T-helper 17 cell (primary cell): ENCODE measurements around the gene SEMA7A. TPM values are rescaled to one million over a fixed set of nuclear protein-coding genes. Genes with fewer than 3 reads are reported as not detected.
"Not testable (repeated sequence)": the region's sequence is repeated elsewhere in the genome, so short reads cannot be mapped to it uniquely, and the experiment has no call there.

Source experiments
- ATAC-seq: fragments of 150-1000 bp; cut with Tn5 transposase; 2 replicates; pipeline ENCODE4 v1.10.0; 2021; ENCODE audit warnings: mild to moderate bottlenecking, moderate library complexity
- DNase-seq, 3 donors: peaks; one replicate each; pipeline versions ENCODE4 v3.0.0 to v3.0.0-alpha.2; 2020 to 2021
- H3K9me3 ChIP-seq: one replicate; pipeline ENCODE4 v1.7.0; 2013; ENCODE audit warnings: low read length, mild to moderate bottlenecking; ENCODE audit not compliant: control insufficient read depth, poor library complexity, severe bottlenecking
- H3K27ac Mint-ChIP-seq: one replicate; pipeline ENCODE4 v1.8.0; 2022; ENCODE audit warnings: mild to moderate bottlenecking, moderate library complexity, mixed read lengths
- H3K27me3 Mint-ChIP-seq: one replicate; pipeline ENCODE4 v1.8.0; 2022; ENCODE audit warnings: mixed read lengths
- H3K36me3 Mint-ChIP-seq: one replicate; pipeline ENCODE4 v1.8.0; 2022; ENCODE audit warnings: low read depth, mixed read lengths
- H3K4me1 Mint-ChIP-seq: one replicate; pipeline ENCODE4 v1.8.0; 2022; ENCODE audit warnings: mild to moderate bottlenecking, mixed read lengths
- H3K4me3 Mint-ChIP-seq: one replicate; pipeline ENCODE4 v1.8.0; 2022; ENCODE audit warnings: mild to moderate bottlenecking, moderate library complexity, mixed read lengths
- total RNA-seq, 4 donors: library from RNA in 2 of 4; stranded (reverse) in 2 of 4; gene quantifications; one replicate each; pipeline ENCODE4 v1.2.3 and lab custom pipeline; 2022 to 2026

SEMA7A gene
- total RNA-seq, 2 donors from 2014 or later, result 2.2 to 3.6 TPM

- DNase-seq, result no peak
- no peaks in the 10 kb centered on the region for H3K9me3 ChIP-seq
- H3K27me3 Mint-ChIP-seq, result no peaks in the 10 kb centered on the region
- H3K4me3 Mint-ChIP-seq, result peak overlapping the region; percentile 64
- no peaks in the 10 kb centered on the region for H3K36me3 Mint-ChIP-seq
- no peak for ATAC-seq
- no peak overlapping the region for H3K27ac Mint-ChIP-seq
- H3K4me1 Mint-ChIP-seq, result peaks cover 13% of the 10 kb centered on the region
Measured at GRCh38 chr15:74392902-74393301, 40.9 kb downstream of the SEMA7A start.

GRCh38 chr15:74392451-74392830, 41.3 kb downstream of the SEMA7A start:
- Mint-ChIP-seq H3K36me3 (no peaks in the 10 kb centered on the region), H3K4me3 (peak overlapping the region; percentile 64), H3K27ac (no peak overlapping the region), H3K4me1 (peaks cover 13% of the 10 kb centered on the region), H3K27me3 (no peaks in the 10 kb centered on the region)
- DNase-seq, result no peak
- ATAC-seq, result no peak
- H3K9me3 ChIP-seq, result no peaks in the 10 kb centered on the region

- Mint-ChIP-seq H3K36me3 (no peaks in the 10 kb centered on the region), H3K4me3 (no peak overlapping the region), H3K27ac (peak overlapping the region; percentile 83), H3K4me1 (peaks cover 13% of the 10 kb centered on the region), H3K27me3 (no peaks in the 10 kb centered on the region)
- DNase-seq, result no peak
- no peaks in the 10 kb centered on the region for H3K9me3 ChIP-seq
- no peak for ATAC-seq
Measured at GRCh38 chr15:74391582-74392450, 41.9 kb downstream of the SEMA7A start.

- no peak for ATAC-seq
- H3K4me3 Mint-ChIP-seq, result no peak overlapping the region
- H3K36me3 Mint-ChIP-seq, result no peaks in the 10 kb centered on the region
- no peaks in the 10 kb centered on the region for H3K9me3 ChIP-seq
- H3K27ac Mint-ChIP-seq, result peak overlapping the region; percentile 16
- peaks cover 11% of the 10 kb centered on the region for H3K4me1 Mint-ChIP-seq
- DNase-seq, result no peak
- H3K27me3 Mint-ChIP-seq, result no peaks in the 10 kb centered on the region
Measured at GRCh38 chr15:74390647-74391288, 43.0 kb downstream of the SEMA7A start.

- H3K36me3 Mint-ChIP-seq, DNase-seq, H3K9me3 ChIP-seq, H3K4me3 Mint-ChIP-seq, H3K27me3 Mint-ChIP-seq, ATAC-seq: not testable (repeated sequence)
- Mint-ChIP-seq H3K27ac (peak overlapping the region; percentile 16), H3K4me1 (peaks cover 11% of the 10 kb centered on the region)
Measured at GRCh38 chr15:74390049-74390646, 43.6 kb downstream of the SEMA7A start.

GRCh38 chr15:74389241-74390048, 44.3 kb downstream of the SEMA7A start:
- Mint-ChIP-seq H3K27ac (no peak overlapping the region), H3K4me1 (peaks cover 14% of the 10 kb centered on the region), H3K36me3 (no peaks in the 10 kb centered on the region), H3K27me3 (no peaks in the 10 kb centered on the region), H3K4me3 (no peak overlapping the region)
- no peaks in the 10 kb centered on the region for H3K9me3 ChIP-seq
- DNase-seq (no peak), ATAC-seq (no peak)

GRCh38 chr15:74388363-74388951, 45.3 kb downstream of the SEMA7A start:
- H3K36me3 Mint-ChIP-seq, result no peaks in the 10 kb centered on the region
- H3K9me3 ChIP-seq, result no peaks in the 10 kb centered on the region
- H3K27me3 Mint-ChIP-seq, result no peaks in the 10 kb centered on the region
- H3K4me1 Mint-ChIP-seq, result peaks cover 23% of the 10 kb centered on the region
- H3K27ac Mint-ChIP-seq, result no peak overlapping the region
- DNase-seq (no peak), ATAC-seq (no peak)
- H3K4me3 Mint-ChIP-seq, result no peak overlapping the region

GRCh38 chr15:74387621-74388362, 46.0 kb downstream of the SEMA7A start:
- ATAC-seq (no peak), DNase-seq (no peak)
- H3K36me3 Mint-ChIP-seq, result no peaks in the 10 kb centered on the region
- no peak overlapping the region for H3K27ac Mint-ChIP-seq
- H3K4me3 Mint-ChIP-seq, result no peak overlapping the region
- H3K4me1 Mint-ChIP-seq, result peaks cover 22% of the 10 kb centered on the region
- no peaks in the 10 kb centered on the region for H3K27me3 Mint-ChIP-seq
- no peaks in the 10 kb centered on the region for H3K9me3 ChIP-seq

- H3K9me3 ChIP-seq, result no peaks in the 10 kb centered on the region
- no peak for ATAC-seq
- H3K36me3 Mint-ChIP-seq, result no peaks in the 10 kb centered on the region
- H3K27ac Mint-ChIP-seq, result peak overlapping the region; percentile 24
- H3K4me1 Mint-ChIP-seq, result peaks cover 21% of the 10 kb centered on the region
- no peaks in the 10 kb centered on the region for H3K27me3 Mint-ChIP-seq
- DNase-seq, result no peak
- H3K4me3 Mint-ChIP-seq, result no peak overlapping the region
Measured at GRCh38 chr15:74387141-74387541, 46.6 kb downstream of the SEMA7A start.

GRCh38 chr15:74386496-74387140, 47.1 kb downstream of the SEMA7A start:
- no peaks in the 10 kb centered on the region for H3K9me3 ChIP-seq
- DNase-seq, result no peak
- Mint-ChIP-seq H3K4me1 (peaks cover 20% of the 10 kb centered on the region), H3K4me3 (no peak overlapping the region), H3K27ac (peak overlapping the region; percentile 24), H3K36me3 (no peaks in the 10 kb centered on the region), H3K27me3 (no peaks in the 10 kb centered on the region)
- ATAC-seq, result no peak

- Mint-ChIP-seq H3K4me1 (peaks cover 16% of the 10 kb centered on the region), H3K27ac (peak overlapping the region; percentile 61), H3K4me3 (no peak overlapping the region), H3K36me3 (no peaks in the 10 kb centered on the region), H3K27me3 (no peaks in the 10 kb centered on the region)
- DNase-seq (no peak), ATAC-seq (no peak)
- no peaks in the 10 kb centered on the region for H3K9me3 ChIP-seq
Measured at GRCh38 chr15:74385733-74386132, 48.0 kb downstream of the SEMA7A start.
